Measurements from ENCODE around the gene HOXB1.

GRCh38 chr17:48578616-48579470, 48.0 kb upstream of the HOXB1 start:
- TF ChIP-seq, protein P1, sequence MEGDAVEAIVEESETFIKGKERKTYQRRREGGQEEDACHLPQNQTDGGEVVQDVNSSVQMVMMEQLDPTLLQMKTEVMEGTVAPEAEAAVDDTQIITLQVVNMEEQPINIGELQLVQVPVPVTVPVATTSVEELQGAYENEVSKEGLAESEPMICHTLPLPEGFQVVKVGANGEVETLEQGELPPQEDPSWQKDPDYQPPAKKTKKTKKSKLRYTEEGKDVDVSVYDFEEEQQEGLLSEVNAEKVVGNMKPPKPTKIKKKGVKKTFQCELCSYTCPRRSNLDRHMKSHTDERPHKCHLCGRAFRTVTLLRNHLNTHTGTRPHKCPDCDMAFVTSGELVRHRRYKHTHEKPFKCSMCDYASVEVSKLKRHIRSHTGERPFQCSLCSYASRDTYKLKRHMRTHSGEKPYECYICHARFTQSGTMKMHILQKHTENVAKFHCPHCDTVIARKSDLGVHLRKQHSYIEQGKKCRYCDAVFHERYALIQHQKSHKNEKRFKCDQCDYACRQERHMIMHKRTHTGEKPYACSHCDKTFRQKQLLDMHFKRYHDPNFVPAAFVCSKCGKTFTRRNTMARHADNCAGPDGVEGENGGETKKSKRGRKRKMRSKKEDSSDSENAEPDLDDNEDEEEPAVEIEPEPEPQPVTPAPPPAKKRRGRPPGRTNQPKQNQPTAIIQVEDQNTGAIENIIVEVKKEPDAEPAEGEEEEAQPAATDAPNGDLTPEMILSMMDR (IDR thresholded peaks at IDR 0.05): no peak
- peak; percentile 28 for TF ChIP-seq EZH2 (IDR thresholded peaks at IDR 0.05)
